GM12892 (cell line): ENCODE measurements around the gene NAP1L1.

Source experiments
- POLR2A ChIP-seq: IDR thresholded peaks from 2 replicates; pipeline ENCODE4 v1.6.1; 2011; ENCODE audit warnings: low read depth, low read length, control low read depth
- POLR2AphosphoS5 ChIP-seq: IDR thresholded peaks from 2 replicates; pipeline ENCODE4 v1.6.1; 2011; ENCODE audit warnings: low read depth, low read length, control low read depth
- TAF1 ChIP-seq: IDR thresholded peaks from 2 replicates; pipeline ENCODE4 v1.6.1; 2011; ENCODE audit warnings: low read depth, mild to moderate bottlenecking, control low read depth, low read length, borderline replicate concordance

- TF ChIP-seq POLR2AphosphoS5: no peak
- TF ChIP-seq POLR2A: no peak
- no peak for TF ChIP-seq TAF1
Observed at GRCh38 chr12:75998292-75999063, 86.0 kb downstream of the NAP1L1 start.
